GM12878 (cell line): ENCODE measurements around the gene C9orf50. TPM values are rescaled to one million over a fixed set of nuclear protein-coding genes. Genes with fewer than 3 reads are reported as not detected.

ENCODE experiments used
- ATAC-seq: fragments of 200-7000 bp; cut with Tn5 transposase; 3 replicates; pipeline ENCODE4 v1.9.1; 2020; ENCODE audit warnings: mild to moderate bottlenecking, moderate library complexity
- BruUV-seq: library from RNA; stranded (reverse); fragments of 400-500 nt; replicated peaks from 2 replicates; lab custom pipeline; 2021; lab: Mats Ljungman, UMichigan
- CTCF ChIA-PET: fragments of 300-600 bp; sonication (Branson Sonifier 250); formaldehyde crosslinking; extraction: SDS; loops from one replicate; lab custom pipeline; 2021; ENCODE audit warnings: inconsistent platforms; lab: Yijun Ruan, JAX
- POLR2A ChIA-PET: fragments of 350-600 bp; formaldehyde crosslinking; extraction: SDS; loops from one replicate; lab custom pipeline; 2021; ENCODE audit warnings: inconsistent platforms; lab: Charles Lee
- RAD21 ChIA-PET: fragments of 300-600 bp; sonication (Branson Sonifier 250); formaldehyde crosslinking; loops from one replicate; lab custom pipeline; 2023; ENCODE audit warnings: antibody characterized with exemption; ENCODE audit not compliant: unreplicated experiment; lab: Charles Lee
- SMC1A ChIA-PET: fragments of 300-600 bp; sonication (Branson Sonifier 250); formaldehyde crosslinking; loops from one replicate; lab custom pipeline; 2023; ENCODE audit not compliant: unreplicated experiment, uncharacterized antibody; lab: Charles Lee
- DNase-seq: peaks from one replicate; pipeline ENCODE4 v3.0.0-alpha.2; 2011; ENCODE audit warnings: low read depth, low spot score
- FAIRE-seq: peaks from 3 replicates; lab custom pipeline; 2011; peaks lifted over from hg19 to GRCh38; lab: Jason Lieb, UNC
- H2AFZ ChIP-seq: 2 replicates; pipeline ENCODE4 v1.6.0; 2011; ENCODE audit warnings: low read depth, low read length, control low read depth; ENCODE audit not compliant: control insufficient read depth
- H3K27ac ChIP-seq: 2 replicates; pipeline ENCODE4 v1.5.1; 2011; ENCODE audit warnings: control low read depth; ENCODE audit not compliant: control insufficient read depth, insufficient read depth
- H3K27me3 ChIP-seq, 2 experiments: replicated peaks in 1 of 2; 2 replicates each; pipeline versions ENCODE4 v1.6.0 to v1.6.1; 2011; ENCODE audit warnings: low read length in 1 of 2; ENCODE audit not compliant: control insufficient read depth in 2 of 2, insufficient read depth in 2 of 2
- H3K36me3 ChIP-seq, 2 experiments: 2 replicates each; pipeline ENCODE4 v1.5.1; 2011; ENCODE audit warnings: low read length in 1 of 2; ENCODE audit not compliant: control insufficient read depth in 2 of 2, insufficient read depth in 2 of 2
- H3K4me1 ChIP-seq: 2 replicates; pipeline ENCODE4 v1.6.1; 2011; ENCODE audit warnings: mild to moderate bottlenecking, low read length, moderate library complexity, mixed read lengths; ENCODE audit not compliant: control insufficient read depth, insufficient read depth
- H3K4me2 ChIP-seq: 2 replicates; pipeline ENCODE4 v1.6.0; 2011; ENCODE audit warnings: control low read depth; ENCODE audit not compliant: control insufficient read depth, insufficient read depth
- H3K4me3 ChIP-seq: fragments of 200-600 bp; sonication (generic); 2 replicates; pipeline ENCODE4 v1.5.1; 2016
- H3K79me2 ChIP-seq: 2 replicates; pipeline ENCODE4 v1.6.0; 2011; ENCODE audit warnings: low read length; ENCODE audit not compliant: control insufficient read depth, insufficient read depth
- H3K9ac ChIP-seq: 2 replicates; pipeline ENCODE4 v1.8.0; 2011; ENCODE audit warnings: low read length, control low read depth, mixed read lengths; ENCODE audit not compliant: control insufficient read depth, insufficient read depth
- H3K9me3 ChIP-seq: replicated peaks from 3 replicates; pipeline ENCODE4 v1.5.1; 2011; ENCODE audit warnings: mild to moderate bottlenecking, low read length; ENCODE audit not compliant: control insufficient read depth, insufficient read depth
- H4K20me1 ChIP-seq: 2 replicates; pipeline ENCODE4 v1.6.0; 2011; ENCODE audit not compliant: control insufficient read depth, insufficient read depth
- ATF2 ChIP-seq: IDR thresholded peaks from 2 replicates; pipeline ENCODE4 v1.6.1; 2012; ENCODE audit warnings: low read length, inconsistent platforms
- ATF7 ChIP-seq: fragments of 450-650 bp; IDR thresholded peaks from 2 replicates; pipeline ENCODE4 v1.6.1; 2016; ENCODE audit warnings: low read depth, mild to moderate bottlenecking
- CUX1 ChIP-seq: IDR thresholded peaks from 2 replicates; pipeline ENCODE4 v1.6.1; 2012; ENCODE audit warnings: improper control_type of control experiment, low read depth, low read length; ENCODE audit not compliant: insufficient replicate concordance
- MEF2A ChIP-seq: IDR thresholded peaks from 2 replicates; pipeline ENCODE4 v1.6.1; 2011; ENCODE audit warnings: low read depth, mild to moderate bottlenecking, low read length, moderate library complexity; ENCODE audit not compliant: insufficient read depth
- MEF2B ChIP-seq: fragments of 450-650 bp; IDR thresholded peaks from 2 replicates; pipeline ENCODE4 v1.6.1; 2018; ENCODE audit warnings: mild to moderate bottlenecking, moderate library complexity; ENCODE audit not compliant: partially characterized antibody, poor library complexity, severe bottlenecking
- MLLT1 ChIP-seq: fragments of 450-650 bp; IDR thresholded peaks from 2 replicates; pipeline ENCODE4 v1.6.1; 2016; ENCODE audit warnings: mild to moderate bottlenecking
- NRF1 ChIP-seq: conservative IDR thresholded peaks from 2 replicates; pipeline ENCODE4 v1.6.1; 2011; ENCODE audit warnings: mild to moderate bottlenecking, low read depth, low read length, improper control_type of control experiment
- POLR2AphosphoS2 ChIP-seq: IDR thresholded peaks from 2 replicates; pipeline ENCODE4 v1.6.1; 2011; ENCODE audit warnings: low read depth, mild to moderate bottlenecking, low read length, improper control_type of control experiment, moderate library complexity
- RELB ChIP-seq: fragments of 450-650 bp; IDR thresholded peaks from 2 replicates; pipeline ENCODE4 v1.6.1; 2017; ENCODE audit warnings: low read depth, mild to moderate bottlenecking, moderate library complexity
- SMAD5 ChIP-seq: IDR thresholded peaks from 2 replicates; pipeline ENCODE4 v1.6.1; 2016; ENCODE audit warnings: antibody characterized with exemption, low read depth
- WGBS: methylation state at CpG from one replicate; pipeline ENCODE4 v1.1.6; 2016; ENCODE audit warnings: low lambda C conversion rate; ENCODE audit not compliant: insufficient replicate concordance, insufficient coverage; ENCODE audit errors: missing lambda C conversion rate; 5-methylcytosine and 5-hydroxymethylcytosine counted together
- in situ Hi-C: fragments of 300-500 bp; cut with MboI; formaldehyde crosslinking; loops from 9 replicates; pipeline ENCODE4 v1.14.3; 2018; ENCODE audit warnings: mixed read lengths
- intact Hi-C: fragments of 100-400 bp; cut with micrococcal nuclease; formaldehyde crosslinking; loops from one replicate; pipeline ENCODE4 v1.14.2; 2022; ENCODE audit not compliant: unreplicated experiment
- polyA plus RNA-seq, 11 experiments: library from polyadenylated mRNA; depleted of rRNA in 4 of 11; unstranded in 6 of 11; stranded (reverse) in 5 of 11; fragments of >200 nt; fragmentation: Nextera tagmentation in 4 of 11; fragmentation: Illumina TruSeq in 1 of 11; extraction: Ambion mirVana in 4 of 11; extraction: Trizol in 1 of 11; gene quantifications; 1 replicate in 1 of 11; 2 replicates in 10 of 11; pipeline versions ENCODE4 v1.2.1 to v1.2.3, GENCODE V29; 2011 to 2016; ENCODE audit warnings: inconsistent platforms in 2 of 11, missing spikeins in 2 of 11, low read depth in 1 of 11
- total RNA-seq, 4 experiments: library from RNA; depleted of rRNA in 3 of 4; stranded (reverse); fragments of >200 nt in 3 of 4; fragmentation: Illumina TruSeq in 1 of 4; extraction: Trizol in 1 of 4; gene quantifications; 2 replicates each; pipeline versions ENCODE4 v1.2.1 to v1.2.3, GENCODE V29; 2013 to 2021

Gene C9orf50
- total and polyA plus RNA-seq, 10 of the 15 experiments (the other 5 are each of a cell fraction or from before 2014, with no cell fraction given): not detected

- no peaks in the 10 kb centered on the region for H3K9me3 ChIP-seq
- H4K20me1 ChIP-seq: no peaks in the 10 kb centered on the region
- H3K4me3 ChIP-seq: 0 out of 2 replicates have a peak overlapping the region, but pooled peaks have one; percentile 11
- H3K9ac ChIP-seq: no peak overlapping the region
- in situ Hi-C loops (loop anchor here (5.0 kb wide), 2 partner anchors 437 to 477 kb away; no protein-coding TSS in a partner anchor), intact Hi-C loops (loop anchor here (1.0 to 10.0 kb wide), 4 partner anchors 125 to 470 kb away; partner anchors contain the start of gene IER5L)
- H2AFZ ChIP-seq: no peak overlapping the region
- H3K4me1 ChIP-seq: peaks cover 8% of the 10 kb centered on the region
- DNase-seq (no peak), FAIRE-seq (no peak), ATAC-seq (peak; percentile 62)
- CTCF ChIA-PET: interaction anchor here (0.6 to 2.8 kb wide), 9 partner anchors 12 to 478 kb away, joined by 3 to 33 read pairs (median 11); partner anchors contain the start of gene NTMT1
- no peaks in the 10 kb centered on the region for H3K79me2 ChIP-seq
- no peaks in the 10 kb centered on the region for H3K27me3 ChIP-seq
- no TSS peak for BruUV-seq
- SMC1A ChIA-PET: interaction anchor here (0.8 to 2.4 kb wide), 9 partner anchors 13 to 478 kb away, joined by 3 to 15 read pairs (median 4); no protein-coding TSS in a partner anchor
- H3K36me3 ChIP-seq: no peaks in the 10 kb centered on the region
- RAD21 ChIA-PET: interaction anchor here (1.0 to 2.7 kb wide), 9 partner anchors 13 to 478 kb away, joined by 3 to 28 read pairs (median 6); partner anchors contain the start of gene IER5L
- 0% methylated on average over 20 of the region's 30 CpGs for WGBS
- H3K27ac ChIP-seq: no peak overlapping the region
- H3K4me2 ChIP-seq: peak overlapping the region; percentile 26; the same call in 1 of the 2 replicates
- POLR2A ChIA-PET: interaction anchor here (0.6 to 1.9 kb wide), 4 partner anchors 12 to 470 kb away, joined by 3 to 9 read pairs (median 4); no protein-coding TSS in a partner anchor
- TF ChIP-seq NRF1 (no peak), MLLT1 (peak; percentile 64; the same call in 1 of the 2 replicates), RELB (0 out of 2 replicates have a peak, but pooled peaks have one; percentile 28), POLR2AphosphoS2 (no peak), SMAD5 (no peak), ATF2 (no peak), MEF2A (no peak), ATF7 (peak; percentile 45; the same call in 1 of the 2 replicates), MEF2B (peak; percentile 12), CUX1 (no peak)
Measured at GRCh38 chr9:129609486-129610212, 11.3 kb downstream of the C9orf50 start.
